OCI-LY7 (cell line): ENCODE measurements around the gene PLXNA1.

Experiments used
- CTCF ChIP-seq: fragments of 200-600 bp; sonication (generic); conservative IDR thresholded peaks from 2 replicates; pipeline ENCODE4 v1.5.1; 2014; ENCODE audit warnings: mild to moderate bottlenecking, antibody characterized with exemption, low read length, moderate library complexity, mixed read lengths
- EZH2phosphoT487 ChIP-seq: fragments of 200-600 bp; sonication (generic); IDR thresholded peaks from 2 replicates; pipeline ENCODE4 v1.6.1; 2018; ENCODE audit warnings: low read depth, borderline replicate concordance, mild to moderate bottlenecking, mixed run types, antibody characterized with exemption, low read length, moderate library complexity, mixed read lengths

GRCh38 chr3:126939733-126940132, 43.2 kb upstream of the PLXNA1 start:
- TF ChIP-seq CTCF, result no peak
- no peak for TF ChIP-seq EZH2phosphoT487
